Left renal pelvis (tissue), 4 donors: ENCODE measurements around the gene SNRPA. TPM values are rescaled to one million over a fixed set of nuclear protein-coding genes. Genes with fewer than 3 reads are reported as not detected.
"Not testable (repeated sequence)": the region's sequence is repeated elsewhere in the genome, so short reads cannot be mapped to it uniquely, and the experiment has no call there.

Experiments
- DNase-seq, 4 donors: peaks; one replicate each; pipeline ENCODE4 v3.0.0-alpha.2; 2013; ENCODE audit warnings: low read depth in 4 of 4, low spot score in 3 of 4
- polyA plus RNA-seq, 4 donors: library from polyadenylated mRNA; unstranded; fragments of 120-200 nt; gene quantifications; one replicate each; pipeline ENCODE4 v1.2.1, GENCODE V29; 2013; ENCODE audit not compliant: insufficient read length in 4 of 4

SNRPA gene
- polyA plus RNA-seq, 4 donors: 98.3 to 129 (median 121) TPM

GRCh38 chr19:40743926-40744325, 7.1 kb upstream of the SNRPA start:
- no peak for DNase-seq

- peak in 1 of 4 donors; percentile 20 for DNase-seq
These were observed 6.2 kb upstream of the SNRPA start for GRCh38 chr19:40744554-40745401.

- no peak for DNase-seq
These were observed 5.6 kb upstream of the SNRPA start for GRCh38 chr19:40745402-40745780.

GRCh38 chr19:40747536-40747935, 3.5 kb upstream of the SNRPA start:
- no peak for DNase-seq

GRCh38 chr19:40750058-40750873, 737 bp upstream of the SNRPA start, which contains the start of gene ACTMAP:
Gene ACTMAP (minus strand): TSS chr19:40750477. CDS start chr19:40749803, 674 bp downstream.
- peak; percentile 100 for DNase-seq

GRCh38 chr19:40752257-40752781, 1.3 kb downstream of the SNRPA start:
- DNase-seq: no peak

- no peak for DNase-seq
These were observed 3.7 kb downstream of the SNRPA start for GRCh38 chr19:40754611-40755247.

GRCh38 chr19:40755248-40755624, 4.2 kb downstream of the SNRPA start:
- DNase-seq: no peak

- no peak for DNase-seq
These were observed 4.8 kb downstream of the SNRPA start for GRCh38 chr19:40755791-40756190.

GRCh38 chr19:40756502-40757110, 5.6 kb downstream of the SNRPA start:
- no peak for DNase-seq

GRCh38 chr19:40758491-40758890, 7.5 kb downstream of the SNRPA start:
- DNase-seq: no peak

GRCh38 chr19:40759352-40759751, 8.3 kb downstream of the SNRPA start:
- no peak for DNase-seq

GRCh38 chr19:40762754-40763470, 11.9 kb downstream of the SNRPA start:
- DNase-seq: no peak

- no peak for DNase-seq
These were observed 12.5 kb downstream of the SNRPA start for GRCh38 chr19:40763526-40763925.

GRCh38 chr19:40763963-40764362, 13.0 kb downstream of the SNRPA start:
- no peak for DNase-seq

GRCh38 chr19:40766385-40766784, 15.4 kb downstream of the SNRPA start:
- DNase-seq: not testable (repeated sequence)

- DNase-seq: no peak
These were observed 17.9 kb downstream of the SNRPA start for GRCh38 chr19:40768869-40769268.

GRCh38 chr19:40771101-40771862, 20.3 kb downstream of the SNRPA start:
- DNase-seq: not testable (repeated sequence)
